HCT116 (cell line): ENCODE measurements around the gene PCDHA7. TPM values are rescaled to one million over a fixed set of nuclear protein-coding genes. Genes with fewer than 3 reads are reported as not detected.

ENCODE experiments used
- ATAC-seq: fragments of 200-7000 bp; cut with Tn5 transposase; 2 replicates; pipeline ENCODE4 v1.9.1; 2020; ENCODE audit warnings: mild to moderate bottlenecking, moderate library complexity
- BruUV-seq: library from RNA; stranded (reverse); fragments of 400-500 nt; replicated peaks from 2 replicates; lab custom pipeline; 2021; lab: Mats Ljungman, UMichigan
- CTCF ChIA-PET: fragments of 300-600 bp; sonication (Branson Sonifier 250); formaldehyde crosslinking; loops from one replicate; lab custom pipeline; 2021; ENCODE audit warnings: antibody characterized with exemption; lab: Charles Lee
- POLR2A ChIA-PET: fragments of 300-600, 350-600 bp; sonication (Branson Sonifier 250); formaldehyde crosslinking; loops from one replicate; lab custom pipeline; 2021; ENCODE audit warnings: antibody characterized with exemption; lab: Charles Lee
- RAD21 ChIA-PET, 2 experiments: fragments of 300-600 bp; sonication (Branson Sonifier 250); formaldehyde crosslinking; loops; one replicate each; lab custom pipeline; 2023; ENCODE audit warnings: low total read pairs in 2 of 2; ENCODE audit not compliant: uncharacterized antibody in 2 of 2, unreplicated experiment in 2 of 2, low non-redundant PET in 1 of 2; lab: Charles Lee
- DNase-seq: peaks from one replicate; pipeline ENCODE4 v3.0.0-alpha.2; 2010; ENCODE audit warnings: low read depth, low spot score
- H2AFZ ChIP-seq: fragments of 200-600 bp; shearing (Covaris generic), sonication (generic); 2 replicates; pipeline ENCODE4 v1.6.1; 2017; ENCODE audit warnings: low read depth, mixed run types, mixed read lengths, antibody characterized with exemption, low read length; ENCODE audit not compliant: poor library complexity, severe bottlenecking
- H3K27ac ChIP-seq: 2 replicates; pipeline ENCODE4 v1.5.1; 2012; ENCODE audit warnings: low read depth, low read length
- H3K27me3 ChIP-seq: fragments of 200-600 bp; sonication (generic); 2 replicates; pipeline ENCODE4 v1.6.1; 2016; ENCODE audit warnings: mixed run types, low read length, mixed read lengths; ENCODE audit not compliant: insufficient read depth
- H3K36me3 ChIP-seq, 2 experiments: fragments of 200-500 bp in 1 of 2; fragments of 200-600 bp in 1 of 2; sonication (Bioruptor generic) in 1 of 2; sonication (generic) in 1 of 2; 2 replicates each; pipeline versions ENCODE4 v1.5.1 to v1.6.1; 2014 to 2016; ENCODE audit warnings: low read length in 2 of 2, inconsistent platforms in 1 of 2, mixed read lengths in 1 of 2, mixed run types in 1 of 2; ENCODE audit not compliant: insufficient read depth in 2 of 2, control insufficient read depth in 1 of 2
- H3K4me1 ChIP-seq, 2 experiments: fragments of 200-600 bp in 1 of 2; sonication (generic) in 1 of 2; 2 replicates each; pipeline versions ENCODE4 v1.5.1 to v1.6.1; 2012 to 2017; ENCODE audit warnings: low read length in 2 of 2, inconsistent platforms in 1 of 2, mild to moderate bottlenecking in 1 of 2, mixed read lengths in 1 of 2, mixed run types in 1 of 2, moderate library complexity in 1 of 2; ENCODE audit not compliant: insufficient read depth in 2 of 2, control insufficient read depth in 1 of 2
- H3K4me2 ChIP-seq: fragments of 200-600 bp; sonication (generic); 2 replicates; pipeline ENCODE4 v1.6.1; 2017; ENCODE audit warnings: mixed run types, low read length, mixed read lengths
- H3K4me3 ChIP-seq, 2 experiments: fragments of 200-600 bp in 1 of 2; sonication (generic) in 1 of 2; replicated peaks in 1 of 2; 2 replicates each; pipeline ENCODE4 v1.5.1; 2011 to 2016; ENCODE audit warnings: low read length in 2 of 2, control low read depth in 1 of 2, low read depth in 1 of 2, mild to moderate bottlenecking in 1 of 2, mixed read lengths in 1 of 2, mixed run types in 1 of 2
- H3K79me2 ChIP-seq: fragments of 200-600 bp; sonication (generic); 2 replicates; pipeline ENCODE4 v1.6.1; 2017; ENCODE audit warnings: mild to moderate bottlenecking, mixed run types, low read length, moderate library complexity, mixed read lengths; ENCODE audit not compliant: insufficient read depth
- H3K9ac ChIP-seq: fragments of 200-600 bp; sonication (generic); 2 replicates; pipeline ENCODE4 v1.6.1; 2016; ENCODE audit warnings: low read length, mixed read lengths
- H3K9me2 ChIP-seq: fragments of 200-600 bp; sonication (generic), shearing (Covaris generic); 2 replicates; pipeline ENCODE4 v1.6.1; 2017; ENCODE audit warnings: mixed run types, mild to moderate bottlenecking, moderate library complexity; ENCODE audit not compliant: insufficient read depth
- H3K9me3 ChIP-seq, 2 experiments: fragments of 200-500 bp in 1 of 2; fragments of 200-600 bp in 1 of 2; sonication (Bioruptor generic) in 1 of 2; sonication (generic) in 1 of 2; 2 replicates each; pipeline ENCODE4 v1.6.1; 2014 to 2017; ENCODE audit warnings: low read length in 2 of 2, mixed read lengths in 2 of 2, inconsistent platforms in 1 of 2, low read depth in 1 of 2, mild to moderate bottlenecking in 1 of 2, mixed run types in 1 of 2, moderate library complexity in 1 of 2; ENCODE audit not compliant: control insufficient read depth in 1 of 2, insufficient read depth in 1 of 2
- H4K20me1 ChIP-seq: fragments of 200-600 bp; sonication (generic), shearing (Covaris generic); 2 replicates; pipeline ENCODE4 v1.6.1; 2017; ENCODE audit warnings: mixed run types, mild to moderate bottlenecking, moderate library complexity; ENCODE audit not compliant: insufficient read depth
- CBX3 ChIP-seq: IDR thresholded peaks from 2 replicates; pipeline ENCODE4 v1.6.1; 2012; ENCODE audit warnings: low read depth
- EGR1 ChIP-seq: IDR thresholded peaks from 2 replicates; pipeline ENCODE4 v1.6.1; 2012; ENCODE audit warnings: low read depth
- ELF1 ChIP-seq: IDR thresholded peaks from 2 replicates; pipeline ENCODE4 v1.6.1; 2012; ENCODE audit warnings: low read depth, borderline replicate concordance
- JUND ChIP-seq: IDR thresholded peaks from 2 replicates; pipeline ENCODE4 v1.6.1; 2012
- MAX ChIP-seq: IDR thresholded peaks from 2 replicates; pipeline ENCODE4 v1.6.1; 2012
- POLR2AphosphoS5 ChIP-seq: IDR thresholded peaks from 2 replicates; pipeline ENCODE4 v1.6.1; 2011; ENCODE audit warnings: mild to moderate bottlenecking, low read depth, low read length, moderate library complexity
- YY1 ChIP-seq: IDR thresholded peaks from 2 replicates; pipeline ENCODE4 v1.6.1; 2011; ENCODE audit warnings: low read length, low read depth, moderate library complexity, mild to moderate bottlenecking; ENCODE audit not compliant: insufficient replicate concordance; ENCODE audit errors: extremely low read depth
- intact Hi-C: fragments of 100-400 bp; cut with micrococcal nuclease; formaldehyde crosslinking; loops from 2 replicates; pipeline ENCODE4 v1.10.0; 2022
- total RNA-seq: library from RNA; stranded (reverse); gene quantifications from one replicate; pipeline ENCODE4 v1.2.1, GENCODE V29; 2021; ENCODE audit not compliant: unreplicated experiment
- TF ChIP-seq, protein P1 (sequence below): IDR thresholded peaks from 2 replicates; pipeline ENCODE4 v1.6.1; 2012; ENCODE audit warnings: low read depth

PCDHA7 gene
- total RNA-seq, 1 experiment from 2014 or later: not detected

GRCh38 chr5:140802781-140803271 is 31.2 kb upstream of the PCDHA7 start:
- intact Hi-C loops: no loop called here
- ATAC-seq (no peak), DNase-seq (no peak)
- H4K20me1 ChIP-seq: no peaks in the 10 kb centered on the region
- H3K36me3 ChIP-seq: no peaks in the 10 kb centered on the region
- H3K79me2 ChIP-seq: no peaks in the 10 kb centered on the region
- no peaks in the 10 kb centered on the region for H3K27me3 ChIP-seq
- BruUV-seq: no TSS peak
- POLR2A ChIA-PET: no interaction called here
- peaks cover 0 to 5% of the 10 kb centered on the region in 2 experiments; a peak in 2 of 4 replicates for H3K9me3 ChIP-seq
- TF ChIP-seq EGR1: no peak
- TF ChIP-seq MAX: no peak
- no peak for TF ChIP-seq POLR2AphosphoS5
- no peak for TF ChIP-seq ELF1
- TF ChIP-seq, protein P1, sequence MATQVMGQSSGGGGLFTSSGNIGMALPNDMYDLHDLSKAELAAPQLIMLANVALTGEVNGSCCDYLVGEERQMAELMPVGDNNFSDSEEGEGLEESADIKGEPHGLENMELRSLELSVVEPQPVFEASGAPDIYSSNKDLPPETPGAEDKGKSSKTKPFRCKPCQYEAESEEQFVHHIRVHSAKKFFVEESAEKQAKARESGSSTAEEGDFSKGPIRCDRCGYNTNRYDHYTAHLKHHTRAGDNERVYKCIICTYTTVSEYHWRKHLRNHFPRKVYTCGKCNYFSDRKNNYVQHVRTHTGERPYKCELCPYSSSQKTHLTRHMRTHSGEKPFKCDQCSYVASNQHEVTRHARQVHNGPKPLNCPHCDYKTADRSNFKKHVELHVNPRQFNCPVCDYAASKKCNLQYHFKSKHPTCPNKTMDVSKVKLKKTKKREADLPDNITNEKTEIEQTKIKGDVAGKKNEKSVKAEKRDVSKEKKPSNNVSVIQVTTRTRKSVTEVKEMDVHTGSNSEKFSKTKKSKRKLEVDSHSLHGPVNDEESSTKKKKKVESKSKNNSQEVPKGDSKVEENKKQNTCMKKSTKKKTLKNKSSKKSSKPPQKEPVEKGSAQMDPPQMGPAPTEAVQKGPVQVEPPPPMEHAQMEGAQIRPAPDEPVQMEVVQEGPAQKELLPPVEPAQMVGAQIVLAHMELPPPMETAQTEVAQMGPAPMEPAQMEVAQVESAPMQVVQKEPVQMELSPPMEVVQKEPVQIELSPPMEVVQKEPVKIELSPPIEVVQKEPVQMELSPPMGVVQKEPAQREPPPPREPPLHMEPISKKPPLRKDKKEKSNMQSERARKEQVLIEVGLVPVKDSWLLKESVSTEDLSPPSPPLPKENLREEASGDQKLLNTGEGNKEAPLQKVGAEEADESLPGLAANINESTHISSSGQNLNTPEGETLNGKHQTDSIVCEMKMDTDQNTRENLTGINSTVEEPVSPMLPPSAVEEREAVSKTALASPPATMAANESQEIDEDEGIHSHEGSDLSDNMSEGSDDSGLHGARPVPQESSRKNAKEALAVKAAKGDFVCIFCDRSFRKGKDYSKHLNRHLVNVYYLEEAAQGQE: no peak
- TF ChIP-seq JUND: no peak
- TF ChIP-seq YY1: no peak
- no peak for TF ChIP-seq CBX3
- H3K9ac ChIP-seq: no peak overlapping the region
- no peak overlapping the region for H3K4me3 ChIP-seq
- no peaks in the 10 kb centered on the region for H3K4me1 ChIP-seq
- H3K9me2 ChIP-seq: no peaks in the 10 kb centered on the region
- no peak overlapping the region for H3K4me2 ChIP-seq
- CTCF ChIA-PET: no interaction called here
- no peak overlapping the region for H2AFZ ChIP-seq
- no peak overlapping the region for H3K27ac ChIP-seq
- RAD21 ChIA-PET: no interaction called here
